Measurements from ENCODE around the gene TREH. TPM values are rescaled to one million over a fixed set of nuclear protein-coding genes. Genes with fewer than 3 reads are reported as not detected.

The TREH gene
- total RNA-seq, 2 donors from 2014 or later: 2.0 TPM; not detected in 1

DNA sequence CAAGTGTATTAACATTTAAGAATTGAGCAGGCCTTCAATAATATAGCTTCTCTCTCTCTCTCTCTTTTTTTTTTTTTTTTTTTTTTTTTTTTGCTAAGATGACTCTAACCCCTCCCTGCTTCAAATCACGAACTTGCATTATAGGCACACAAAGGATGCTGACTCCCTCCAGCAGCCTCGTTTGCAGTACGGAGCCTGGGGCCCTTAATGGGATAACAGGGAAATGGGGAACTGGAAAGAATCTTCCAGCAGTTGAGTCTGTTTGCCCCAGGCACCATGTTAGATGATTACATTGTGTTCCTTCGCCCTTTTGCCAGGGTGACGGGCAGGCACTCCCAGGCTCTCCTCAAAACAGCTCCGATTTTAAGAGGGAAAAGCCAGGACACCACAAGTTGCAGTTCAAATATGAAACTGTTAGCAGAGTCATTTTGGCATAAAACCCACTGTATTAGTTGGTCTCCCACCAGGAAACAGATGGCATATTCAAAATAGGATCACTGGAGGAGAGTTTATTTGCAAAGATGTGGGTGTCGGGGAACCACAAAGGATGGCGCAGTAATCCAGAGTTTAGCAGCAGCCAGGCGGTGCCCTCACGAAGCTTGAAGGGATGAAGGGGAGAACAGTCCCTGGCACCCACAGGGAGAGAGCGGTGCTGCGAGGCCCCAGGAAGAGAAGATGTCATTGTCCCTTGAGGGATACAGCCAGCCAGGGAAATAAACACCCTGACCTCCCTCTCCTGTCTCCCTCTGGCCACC is 26.5 kb upstream of the TREH start:
- 66 to 70% methylated on average over 7 to 12 of the region's 12 CpGs for WGBS, 2 donors
- Histone ChIP-seq H3K4me3 (no peak overlapping the region), H3K27ac (no peak overlapping the region), H3K27me3 (no peaks in the 10 kb centered on the region), H3K36me3 (replicated peaks in 1 of 2; ENCODE audit: insufficient read depth in 1 of 2, low read depth in 2 of 2) (no peaks in the 10 kb centered on the region), H3K9me3 (no peaks in the 10 kb centered on the region), H3K4me1 (no peaks in the 10 kb centered on the region)
- no peak for ATAC-seq
- TF ChIP-seq POLR2A (IDR thresholded peaks at IDR 0.05): no peak
- TF ChIP-seq, protein P1, sequence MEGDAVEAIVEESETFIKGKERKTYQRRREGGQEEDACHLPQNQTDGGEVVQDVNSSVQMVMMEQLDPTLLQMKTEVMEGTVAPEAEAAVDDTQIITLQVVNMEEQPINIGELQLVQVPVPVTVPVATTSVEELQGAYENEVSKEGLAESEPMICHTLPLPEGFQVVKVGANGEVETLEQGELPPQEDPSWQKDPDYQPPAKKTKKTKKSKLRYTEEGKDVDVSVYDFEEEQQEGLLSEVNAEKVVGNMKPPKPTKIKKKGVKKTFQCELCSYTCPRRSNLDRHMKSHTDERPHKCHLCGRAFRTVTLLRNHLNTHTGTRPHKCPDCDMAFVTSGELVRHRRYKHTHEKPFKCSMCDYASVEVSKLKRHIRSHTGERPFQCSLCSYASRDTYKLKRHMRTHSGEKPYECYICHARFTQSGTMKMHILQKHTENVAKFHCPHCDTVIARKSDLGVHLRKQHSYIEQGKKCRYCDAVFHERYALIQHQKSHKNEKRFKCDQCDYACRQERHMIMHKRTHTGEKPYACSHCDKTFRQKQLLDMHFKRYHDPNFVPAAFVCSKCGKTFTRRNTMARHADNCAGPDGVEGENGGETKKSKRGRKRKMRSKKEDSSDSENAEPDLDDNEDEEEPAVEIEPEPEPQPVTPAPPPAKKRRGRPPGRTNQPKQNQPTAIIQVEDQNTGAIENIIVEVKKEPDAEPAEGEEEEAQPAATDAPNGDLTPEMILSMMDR (IDR thresholded peaks at IDR 0.05): no peak
- no peak for DNase-seq
- intact Hi-C loops (cut with DNase I): no loop called here

DNA sequence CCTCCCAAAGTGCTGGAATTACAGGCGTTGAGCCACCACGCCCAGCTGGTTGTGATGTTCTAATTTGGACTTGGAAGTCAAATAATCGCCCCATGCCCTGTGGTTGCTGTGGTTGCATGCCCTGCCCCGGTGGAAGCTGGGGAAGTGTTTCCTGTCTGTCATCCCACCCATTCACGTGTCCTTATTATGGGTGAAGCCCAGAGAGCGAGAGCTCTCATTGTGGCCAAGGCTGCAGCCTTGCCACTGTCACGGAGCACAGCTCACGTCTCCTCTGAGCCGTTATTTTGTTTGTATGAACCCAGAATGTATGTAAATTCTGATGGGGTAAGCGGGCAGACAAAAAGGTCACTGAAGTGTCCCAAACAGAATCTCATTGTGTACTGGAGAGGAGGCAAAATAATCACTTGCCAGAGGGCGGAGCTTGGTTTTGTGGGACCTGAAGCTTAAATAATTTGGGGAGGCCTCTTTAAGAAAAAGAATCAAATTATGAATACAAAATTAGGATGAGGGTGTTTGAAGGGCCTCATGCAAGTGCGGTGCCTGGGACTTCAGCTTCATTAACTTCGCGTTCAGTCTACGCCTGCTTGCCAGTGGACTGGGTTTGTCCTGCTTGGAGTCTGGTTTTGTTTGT is 25.8 kb upstream of the TREH start:
- no peaks in the 10 kb centered on the region for H3K4me1 ChIP-seq
- no peaks in the 10 kb centered on the region for H3K27me3 ChIP-seq
- H3K4me3 ChIP-seq: no peak overlapping the region
- ATAC-seq (no peak), DNase-seq (peak in 1 of 4 donors; percentile 45)
- no peaks in the 10 kb centered on the region for H3K9me3 ChIP-seq
- peak in 1 of 3 donors; percentile 25 for TF ChIP-seq POLR2A (IDR thresholded peaks at IDR 0.05)
- TF ChIP-seq, protein P1 (IDR thresholded peaks at IDR 0.05): no peak
- WGBS, 2 donors: 54 to 63% methylated on average over 12 to 15 of the region's 15 CpGs
- H3K36me3 ChIP-seq (replicated peaks in 1 of 2; ENCODE audit: insufficient read depth in 1 of 2, low read depth in 2 of 2): no peaks in the 10 kb centered on the region
- no peak overlapping the region for H3K27ac ChIP-seq
- intact Hi-C loops (cut with DNase I): no loop called here

DNA sequence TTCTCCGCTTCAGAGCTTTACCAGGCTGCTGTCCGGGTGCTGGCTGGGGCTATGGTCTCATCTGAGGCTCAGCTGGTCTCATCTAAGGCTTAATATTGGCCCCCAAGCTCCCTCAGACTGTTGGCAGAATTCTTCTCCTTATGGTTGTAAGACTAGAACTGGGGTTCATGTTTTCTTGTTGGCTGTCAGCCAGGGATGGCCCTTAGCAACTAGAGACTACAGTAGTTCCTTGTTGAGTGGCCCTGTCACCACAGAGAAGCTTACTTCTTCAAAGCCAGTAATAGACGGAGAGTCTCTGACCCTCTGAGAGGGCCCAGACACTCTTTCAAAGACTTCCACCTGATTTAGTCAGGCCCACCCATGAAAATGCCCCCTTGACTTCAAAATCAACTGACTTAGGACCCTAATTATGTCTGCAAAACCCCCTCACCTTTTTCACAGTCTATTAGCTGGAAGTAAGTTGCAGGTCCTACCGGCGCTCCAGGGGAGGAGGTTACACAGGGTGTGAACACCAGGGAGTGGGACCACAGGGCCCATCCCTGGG is 24.2 kb upstream of the TREH start:
- Histone ChIP-seq H3K9me3 (no peaks in the 10 kb centered on the region), H3K4me1 (no peaks in the 10 kb centered on the region), H3K27ac (no peak overlapping the region), H3K36me3 (replicated peaks in 1 of 2; ENCODE audit: insufficient read depth in 1 of 2, low read depth in 2 of 2) (no peaks in the 10 kb centered on the region), H3K4me3 (no peak overlapping the region), H3K27me3 (no peaks in the 10 kb centered on the region)
- TF ChIP-seq POLR2A (IDR thresholded peaks at IDR 0.05): no peak
- TF ChIP-seq, protein P1 (IDR thresholded peaks at IDR 0.05): no peak
- intact Hi-C loops (cut with DNase I): no loop called here
- WGBS, 2 donors: 92 to 95% methylated on average over 5 of the region's 5 CpGs
- peak in 1 of 4 donors; percentile 72 for DNase-seq
- ATAC-seq: no peak

DNA sequence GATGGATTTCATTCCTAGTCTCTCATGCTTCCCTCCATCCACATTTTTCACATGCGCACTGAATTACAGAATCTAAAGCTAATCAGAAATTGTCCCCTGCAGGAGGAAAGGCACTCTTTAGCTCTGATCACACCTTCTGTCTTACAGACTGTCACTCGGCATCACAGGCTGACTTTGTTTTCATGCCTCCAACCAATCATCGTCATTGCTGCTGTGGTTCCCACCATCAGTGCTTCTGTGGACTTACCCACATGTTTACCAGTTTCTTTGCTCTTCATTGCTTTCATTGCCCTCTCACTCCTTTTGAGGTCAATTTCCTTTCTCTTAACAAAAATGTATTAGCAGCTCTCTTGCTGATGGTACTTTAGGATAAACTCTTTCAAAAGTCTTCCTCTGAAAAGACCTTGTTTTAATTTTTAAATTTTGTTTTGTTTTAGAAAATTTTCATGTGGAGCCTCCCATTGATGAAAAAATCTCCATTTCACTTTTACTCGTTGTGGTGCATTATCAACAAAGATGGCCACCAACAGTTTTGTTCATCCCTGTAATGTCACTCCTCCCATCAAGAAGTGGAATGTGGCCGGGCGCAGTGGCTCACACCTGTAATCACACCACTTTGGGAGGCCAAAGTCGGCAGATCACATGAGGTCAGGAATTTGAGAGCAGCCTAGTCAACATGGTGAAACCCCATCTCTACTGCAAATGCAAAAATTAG is 20.2 kb upstream of the TREH start:
- Histone ChIP-seq H3K27me3 (no peaks in the 10 kb centered on the region), H3K9me3 (no peaks in the 10 kb centered on the region), H3K4me3 (no peak overlapping the region), H3K36me3 (replicated peaks in 1 of 2; ENCODE audit: insufficient read depth in 1 of 2, low read depth in 2 of 2) (no peaks in the 10 kb centered on the region), H3K4me1 (no peaks in the 10 kb centered on the region), H3K27ac (no peak overlapping the region)
- intact Hi-C loops (cut with DNase I): no loop called here
- WGBS, 2 donors: 89 to 90% methylated on average over 7 of the region's 7 CpGs
- ATAC-seq (no peak), DNase-seq (peak in 1 of 4 donors; percentile 16)
- TF ChIP-seq, protein P1 (IDR thresholded peaks at IDR 0.05): no peak
- no peak for TF ChIP-seq POLR2A (IDR thresholded peaks at IDR 0.05)

All from body of pancreas (tissue), 4 donors.